Muscle of leg (tissue), 16 donors: Measurements from ENCODE around the gene ZDHHC7. TPM values are rescaled to one million over a fixed set of nuclear protein-coding genes. Genes with fewer than 3 reads are reported as not detected.
"Not testable (repeated sequence)": the region's sequence is repeated elsewhere in the genome, so short reads cannot be mapped to it uniquely, and the experiment has no call there.

ENCODE experiments used
- DNase-seq: peaks from one replicate; pipeline ENCODE4 v3.0.0; 2013
- H3K27ac ChIP-seq: one replicate; pipeline ENCODE4 v1.5.1; 2013; ENCODE audit warnings: mild to moderate bottlenecking, low read length, control low read depth
- H3K27me3 ChIP-seq: one replicate; pipeline ENCODE4 v1.6.1; 2013; ENCODE audit warnings: low read length; ENCODE audit not compliant: control insufficient read depth, insufficient read depth
- H3K36me3 ChIP-seq: one replicate; pipeline ENCODE4 v1.6.1; 2013; ENCODE audit warnings: low read length; ENCODE audit not compliant: control insufficient read depth, insufficient read depth
- H3K4me1 ChIP-seq: one replicate; pipeline ENCODE4 v1.6.1; 2013; ENCODE audit warnings: low read length; ENCODE audit not compliant: control insufficient read depth, insufficient read depth
- H3K4me3 ChIP-seq: one replicate; pipeline ENCODE4 v1.5.1; 2013; ENCODE audit warnings: low read length, control low read depth
- H3K9me3 ChIP-seq: replicated peaks from 2 replicates; pipeline ENCODE4 v1.6.1; 2013; ENCODE audit warnings: low read depth, low read length; ENCODE audit not compliant: control insufficient read depth
- WGBS: methylation state at CpG from one replicate; pipeline ENCODE4 v1.1.5; 2013; ENCODE audit warnings: missing lambda C conversion rate; ENCODE audit not compliant: insufficient coverage; 5-methylcytosine and 5-hydroxymethylcytosine counted together
- long read RNA-seq, 11 donors: transcript quantifications; one replicate each; lab custom pipeline, GENCODE V29; 2026
- polyA plus RNA-seq, 8 donors: library from polyadenylated mRNA; unstranded; fragments of 120-200 nt; gene quantifications; one replicate each; pipeline versions ENCODE4 v1.2.1 to v1.2.3, GENCODE V29; 2013; ENCODE audit warnings: inconsistent platforms in 1 of 8, low replicate concordance in 1 of 8; ENCODE audit not compliant: insufficient read length in 8 of 8, insufficient read depth in 1 of 8
- total RNA-seq: library from RNA; stranded (reverse); fragments of 120-200 nt; gene quantifications from one replicate; pipeline ENCODE4 v1.2.4, GENCODE V29; 2013

Gene ZDHHC7
- total RNA-seq (31.0 TPM), polyA plus RNA-seq (10 to 100 TPM; 28.7 to 44.7 (median 36.7) TPM)
- long read RNA-seq, donor 1, partial matches to known transcripts: 0 of 3 reads
- long read RNA-seq, donor 1, other reads (novel, unspliced or antisense): 0 of 3 reads
- long read RNA-seq, donor 2: 0 reads
- long read RNA-seq, donor 3, transcript ZDHHC7-201 (8 exons, 3,442 nt): major isoform, 13 of 15 reads
- long read RNA-seq, donor 3, partial matches to known transcripts: 0 of 15 reads
- long read RNA-seq, donor 3, other reads (novel, unspliced or antisense): 0 of 15 reads
- long read RNA-seq, donor 4, transcript ZDHHC7-201 (8 exons, 3,442 nt): major isoform, 6 of 15 reads
- long read RNA-seq, donor 4, partial matches to known transcripts: 9 of 15 reads
- long read RNA-seq, donor 4, other reads (novel, unspliced or antisense): 0 of 15 reads
- long read RNA-seq, donor 5, transcript ZDHHC7-201 (8 exons, 3,442 nt): major isoform, 11 of 37 reads
- long read RNA-seq, donor 5, partial matches to known transcripts: 25 of 37 reads
- long read RNA-seq, donor 5, other reads (novel, unspliced or antisense): 0 of 37 reads
- long read RNA-seq, donor 6, transcript ZDHHC7-201 (8 exons, 3,442 nt): major isoform, 11 of 27 reads
- long read RNA-seq, donor 6, partial matches to known transcripts: 14 of 27 reads
- long read RNA-seq, donor 6, other reads (novel, unspliced or antisense): 0 of 27 reads
- long read RNA-seq, donor 7, transcript ZDHHC7-201 (8 exons, 3,442 nt): major isoform, 7 of 7 reads
- long read RNA-seq, donor 7, partial matches to known transcripts: 0 of 7 reads
- long read RNA-seq, donor 7, other reads (novel, unspliced or antisense): 0 of 7 reads
- long read RNA-seq, donor 8, transcript ZDHHC7-201 (8 exons, 3,442 nt): major isoform, 5 of 7 reads
- long read RNA-seq, donor 8, partial matches to known transcripts: 0 of 7 reads
- long read RNA-seq, donor 8, other reads (novel, unspliced or antisense): 0 of 7 reads
- long read RNA-seq, donor 9, transcript ZDHHC7-201 (8 exons, 3,442 nt): major isoform, 8 of 9 reads
- long read RNA-seq, donor 9, partial matches to known transcripts: 0 of 9 reads
- long read RNA-seq, donor 9, other reads (novel, unspliced or antisense): 0 of 9 reads
- long read RNA-seq, donor 10, transcript ZDHHC7-201 (8 exons, 3,442 nt): major isoform, 7 of 20 reads
- long read RNA-seq, donor 10, partial matches to known transcripts: 11 of 20 reads
- long read RNA-seq, donor 10, other reads (novel, unspliced or antisense): 0 of 20 reads
- long read RNA-seq, donor 11, transcript ZDHHC7-201 (8 exons, 3,442 nt): major isoform, 7 of 8 reads
- long read RNA-seq, donor 11, partial matches to known transcripts: 0 of 8 reads
- long read RNA-seq, donor 11, other reads (novel, unspliced or antisense): 0 of 8 reads

DNA sequence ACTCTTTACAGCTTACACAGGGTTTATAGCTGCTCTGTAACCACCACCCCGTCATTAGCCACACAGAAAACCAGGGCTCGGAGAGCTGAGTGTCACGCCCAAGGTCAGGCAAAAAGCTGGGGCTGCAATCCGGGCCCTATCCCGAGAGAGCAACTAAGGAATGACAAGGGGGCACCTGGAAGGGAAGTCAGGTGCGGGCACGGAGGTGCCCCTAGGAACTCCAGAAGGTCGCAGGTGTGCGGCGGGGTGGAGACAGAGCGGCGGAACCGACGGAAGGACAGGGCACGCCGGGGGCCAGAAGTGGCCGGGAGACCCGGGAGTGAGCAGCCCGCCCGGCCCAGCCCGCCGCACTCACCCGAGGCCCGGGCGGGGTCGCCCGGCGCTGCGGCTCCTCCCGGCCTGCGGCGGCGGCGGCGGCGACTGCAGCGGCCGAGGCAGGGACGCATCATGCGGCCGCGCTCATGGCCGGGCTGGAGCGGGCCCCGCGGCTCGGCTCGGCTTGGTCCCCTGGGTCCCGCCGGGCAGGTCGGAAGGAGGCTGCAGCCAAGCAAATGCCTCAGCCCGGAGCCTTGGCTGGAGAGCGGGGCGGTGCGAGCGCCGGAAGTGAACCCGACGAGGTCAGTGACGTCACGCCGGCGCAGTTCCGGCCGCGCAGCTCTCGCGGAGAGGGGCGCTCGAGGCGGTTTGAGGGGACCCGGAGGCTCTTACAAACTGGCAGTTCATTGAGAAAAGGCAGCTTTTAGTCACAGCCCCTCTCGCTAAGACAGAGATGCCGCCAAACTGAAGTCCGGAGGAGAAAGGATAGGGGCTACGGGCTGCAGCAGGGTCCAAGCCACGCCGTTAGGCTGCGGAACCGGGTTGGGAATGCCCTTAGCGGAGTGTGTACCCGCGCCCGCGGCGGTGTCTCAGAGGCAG is at the start of gene ZDHHC7:
Gene ZDHHC7 (minus strand): TSS at position 605 of the 915 bp plus-strand sequence. CDS start 20,917 bp downstream, outside the sequence.
- Histone ChIP-seq H3K27ac (peak within 1 kb of the TSS; percentile 97), H3K9me3 (no peaks in the 10 kb centered on the region), H3K4me3 (peak within 1 kb of the TSS; percentile 95), H3K36me3 (no peaks in the 10 kb centered on the region), H3K27me3 (no peaks in the 10 kb centered on the region), H3K4me1 (peaks cover 7% of the 10 kb centered on the region)
- WGBS: under 1% methylated on average over 84 of the region's 86 CpGs
- DNase-seq: peak; percentile 94

DNA sequence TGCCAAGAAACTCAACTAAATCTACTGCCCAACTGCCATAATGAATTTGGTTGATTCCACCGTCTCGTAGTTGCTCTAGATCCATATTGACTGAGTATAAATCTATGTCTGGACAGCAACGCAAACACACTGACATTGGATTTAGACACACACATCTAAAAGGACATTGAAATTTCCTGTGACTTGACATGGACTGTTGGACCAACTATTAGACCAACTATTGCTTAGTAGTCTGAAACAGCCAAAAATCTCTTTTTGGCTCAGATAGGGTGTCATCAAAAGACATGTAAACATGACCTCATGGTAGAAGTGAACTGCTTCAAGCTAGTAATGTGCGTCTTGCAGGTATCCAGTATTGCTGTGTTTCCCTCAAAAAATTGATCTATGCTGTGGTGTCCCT is 47.6 kb upstream of the ZDHHC7 start:
- Histone ChIP-seq H3K27me3 (peaks cover 3% of the 10 kb centered on the region), H3K27ac (no peak overlapping the region), H3K4me1 (peaks cover 18% of the 10 kb centered on the region), H3K9me3 (no peaks in the 10 kb centered on the region), H3K36me3 (no peaks in the 10 kb centered on the region), H3K4me3 (no peak overlapping the region)
- no peak for DNase-seq
- WGBS: 100% methylated on average over 1 of the region's 4 CpGs

DNA sequence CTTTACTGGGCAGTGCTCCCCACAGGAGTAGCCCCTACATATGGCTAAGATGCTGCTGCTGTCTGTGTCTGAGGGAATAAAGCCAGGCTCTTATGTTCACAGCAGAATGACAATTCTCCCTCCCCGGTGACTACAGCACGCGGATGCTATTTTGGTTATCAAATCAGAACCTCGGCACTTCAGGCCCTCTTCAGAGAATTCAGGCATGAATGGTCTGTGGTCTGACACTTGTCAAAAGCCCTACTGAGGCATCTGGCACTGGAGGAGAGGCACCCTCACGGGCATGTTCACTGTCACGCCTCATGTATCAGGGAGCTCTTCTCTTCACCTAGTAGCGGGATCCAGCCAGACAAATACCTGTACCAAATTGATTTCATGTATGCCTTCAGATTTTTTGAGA is 46.6 kb upstream of the ZDHHC7 start:
- 80% methylated on average over 7 of the region's 7 CpGs for WGBS
- H3K9me3 ChIP-seq: no peaks in the 10 kb centered on the region
- H3K4me3 ChIP-seq: no peak overlapping the region
- H3K27ac ChIP-seq: no peak overlapping the region
- no peaks in the 10 kb centered on the region for H3K36me3 ChIP-seq
- peaks cover 3% of the 10 kb centered on the region for H3K27me3 ChIP-seq
- peaks cover 18% of the 10 kb centered on the region for H3K4me1 ChIP-seq
- no peak for DNase-seq

- Histone ChIP-seq H3K4me1 (peaks cover 18% of the 10 kb centered on the region), H3K27me3 (peaks cover 3% of the 10 kb centered on the region)
- 60% methylated on average over 3 of the region's 9 CpGs for WGBS
Measured at GRCh38 chr16:85057212-85057889, 46.0 kb upstream of the ZDHHC7 start.

DNA sequence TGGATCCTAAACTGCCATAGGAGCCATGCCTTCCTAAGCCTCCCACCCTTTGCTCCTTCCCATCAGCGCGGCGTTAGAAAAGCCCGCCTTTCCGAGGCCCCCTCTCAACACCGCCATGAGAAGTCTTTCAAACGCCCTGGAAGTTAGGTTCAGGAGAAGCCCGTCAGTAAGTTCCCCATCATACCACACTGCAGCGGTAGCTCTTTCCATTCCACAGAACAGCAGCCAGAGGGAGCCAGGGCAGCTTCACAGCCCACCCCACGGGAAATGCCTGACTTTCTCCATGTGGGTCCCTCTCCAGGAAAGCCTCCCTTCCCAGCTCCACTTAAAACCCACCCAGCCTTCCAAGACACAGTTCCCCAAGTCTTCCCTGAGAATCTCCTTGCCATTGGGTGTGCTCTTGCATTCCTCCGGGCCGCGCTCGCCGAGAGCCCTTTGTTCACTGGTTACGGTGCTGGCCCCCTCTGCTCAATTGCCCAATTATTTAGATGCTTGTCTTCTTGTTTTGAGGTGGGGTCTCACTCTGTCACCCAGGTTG is 44.9 kb upstream of the ZDHHC7 start:
- Histone ChIP-seq H3K27me3 (peaks cover 3% of the 10 kb centered on the region), H3K4me1 (peaks cover 18% of the 10 kb centered on the region), H3K36me3 (no peaks in the 10 kb centered on the region), H3K9me3 (no peaks in the 10 kb centered on the region), H3K27ac (peak overlapping the region; percentile 56), H3K4me3 (no peak overlapping the region)
- 52% methylated on average over 9 of the region's 16 CpGs for WGBS
- DNase-seq: peak; percentile 53

More at GRCh38 chr16:85057212-85057889, 46.0 kb upstream of the ZDHHC7 start:
- DNase-seq: no peak
- no peaks in the 10 kb centered on the region for H3K36me3 ChIP-seq
- H3K9me3 ChIP-seq: no peaks in the 10 kb centered on the region
- H3K4me3 ChIP-seq: no peak overlapping the region
- no peak overlapping the region for H3K27ac ChIP-seq

DNA sequence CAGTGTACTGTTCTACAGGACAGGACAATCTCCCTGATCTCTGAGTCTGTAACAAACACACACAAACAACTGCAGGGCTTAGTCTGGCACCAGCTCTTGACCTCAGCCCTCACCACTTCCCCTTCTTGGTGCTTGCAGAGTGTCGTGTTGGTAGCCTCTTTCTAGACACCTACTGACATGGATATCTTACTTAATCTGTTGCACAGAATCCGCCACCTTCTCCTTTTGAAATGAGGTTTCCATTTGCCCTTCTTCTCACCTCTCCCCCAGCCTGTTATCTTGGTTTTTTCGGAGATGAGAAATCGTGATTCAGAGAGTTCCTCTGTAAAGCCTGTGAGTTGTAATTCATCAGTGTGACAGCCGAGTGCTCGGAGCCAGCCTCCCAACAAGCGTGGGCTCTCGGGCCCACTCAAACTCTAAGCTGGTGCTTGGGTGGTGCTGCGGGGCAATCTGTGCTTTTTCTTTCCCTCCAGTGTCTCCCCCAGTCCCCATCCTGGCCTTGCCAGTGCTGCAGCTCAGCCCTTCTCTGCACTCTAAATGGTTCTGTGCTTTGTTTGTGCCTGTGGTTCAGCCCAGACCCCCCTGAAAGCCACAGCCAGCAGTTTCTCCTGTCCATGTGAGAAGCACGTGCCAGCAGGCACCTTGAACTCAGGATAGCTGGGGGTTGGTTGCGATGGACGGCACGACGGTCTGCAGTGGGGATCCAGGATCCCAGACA is 44.3 kb upstream of the ZDHHC7 start:
- Histone ChIP-seq H3K4me3 (no peak overlapping the region), H3K36me3 (no peaks in the 10 kb centered on the region), H3K27ac (peak overlapping the region; percentile 56), H3K9me3 (no peaks in the 10 kb centered on the region), H3K4me1 (peaks cover 18% of the 10 kb centered on the region), H3K27me3 (peaks cover 3% of the 10 kb centered on the region)
- DNase-seq: peak; percentile 77
- 66% methylated on average over 9 of the region's 14 CpGs for WGBS

DNA sequence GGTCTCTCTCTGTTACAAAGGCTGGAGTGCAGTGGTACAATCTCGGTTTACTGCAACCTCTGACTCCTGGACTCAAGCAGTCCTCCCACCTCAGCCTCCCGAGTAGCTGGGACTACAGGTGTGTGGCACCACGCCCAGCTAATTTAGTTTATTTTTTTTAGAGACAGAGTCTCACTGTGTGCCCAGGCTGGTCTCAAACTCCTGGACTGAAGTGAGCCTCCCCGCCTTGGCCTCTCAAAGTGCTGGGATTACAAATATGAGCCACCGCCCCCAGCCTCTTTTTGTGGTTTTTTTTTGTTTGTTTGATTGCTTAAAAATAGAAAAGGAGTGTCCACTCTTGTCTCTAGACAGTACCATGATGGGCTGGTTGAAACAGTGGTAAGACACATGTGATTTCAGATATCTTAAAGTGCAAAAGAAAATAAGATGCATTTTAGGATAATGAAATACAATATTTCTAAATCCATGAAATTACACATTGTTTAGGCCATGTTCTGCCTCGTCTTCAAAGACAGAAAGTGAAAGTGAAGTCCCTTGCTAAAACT is 43.7 kb upstream of the ZDHHC7 start:
- DNase-seq: no peak
- no peaks in the 10 kb centered on the region for H3K9me3 ChIP-seq
- peaks cover 3% of the 10 kb centered on the region for H3K27me3 ChIP-seq
- H3K27ac ChIP-seq: no peak overlapping the region
- no peak overlapping the region for H3K4me3 ChIP-seq
- no peaks in the 10 kb centered on the region for H3K36me3 ChIP-seq
- 47% methylated on average over 3 of the region's 6 CpGs for whole genome bisulfite sequencing
- H3K4me1 ChIP-seq: peaks cover 18% of the 10 kb centered on the region

DNA sequence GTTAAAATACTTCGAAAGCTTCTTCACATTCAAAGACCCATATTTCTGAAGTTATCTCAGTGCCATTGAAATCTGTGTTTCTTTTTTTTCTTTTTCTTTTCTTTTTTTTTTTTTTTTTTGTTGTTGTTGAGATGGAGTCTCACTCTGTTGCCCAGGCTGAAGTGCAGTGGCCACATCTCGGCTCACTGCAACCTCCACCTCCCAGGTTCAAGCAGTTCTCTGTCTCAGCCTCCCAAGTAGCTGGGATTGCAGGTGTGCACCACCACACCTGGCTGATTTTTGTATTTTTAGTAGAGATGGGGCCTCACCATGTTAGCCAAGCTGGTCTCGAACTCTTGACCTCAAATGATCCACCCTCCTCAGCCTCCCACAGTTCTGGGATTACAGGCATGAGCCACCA is 43.0 kb upstream of the ZDHHC7 start:
- H3K27ac ChIP-seq, H3K4me3 ChIP-seq, H3K9me3 ChIP-seq, H3K27me3 ChIP-seq, DNase-seq, H3K36me3 ChIP-seq: not testable (repeated sequence)
- WGBS: 90% methylated on average over 2 of the region's 3 CpGs
- H3K4me1 ChIP-seq: peaks cover 18% of the 10 kb centered on the region
